H1 (cell line): ENCODE results near the gene AIFM3. TPM values are rescaled to one million over a fixed set of nuclear protein-coding genes. Genes with fewer than 3 reads are reported as not detected.

Source experiments
- CTCF ChIA-PET: fragments of 300-600 bp; sonication (Branson Sonifier 250); formaldehyde crosslinking; loops from one replicate; lab custom pipeline; 2021; ENCODE audit not compliant: partially characterized antibody; lab: Charles Lee
- POLR2A ChIA-PET: fragments of 300-600 bp; sonication (Branson Sonifier 250); formaldehyde crosslinking; loops from one replicate; lab custom pipeline; 2021; ENCODE audit warnings: inconsistent platforms; ENCODE audit not compliant: partially characterized antibody; lab: Charles Lee
- DNase-seq, 2 experiments: peaks; one replicate each; pipeline versions ENCODE4 v3.0.0 to v3.0.0-alpha.2; 2010 to 2022; ENCODE audit warnings: low spot score in 2 of 2, low read depth in 1 of 2, mixed read lengths in 1 of 2
- FAIRE-seq: peaks from 2 replicates; lab custom pipeline; 2011; peaks lifted over from hg19 to GRCh38; lab: Jason Lieb, UNC
- H2AFZ ChIP-seq: 2 replicates; pipeline ENCODE4 v1.8.1; 2012; ENCODE audit warnings: low read length, inconsistent platforms
- H2AK5ac ChIP-seq: 2 replicates; pipeline ENCODE4 v1.6.1; 2013; ENCODE audit warnings: low read depth, low read length
- H2BK120ac ChIP-seq: replicated peaks from 2 replicates; pipeline ENCODE3; 2013; ENCODE audit warnings: low read depth, low read length, inconsistent platforms
- H2BK12ac ChIP-seq: 2 replicates; pipeline ENCODE4 v1.6.1; 2013; ENCODE audit warnings: low read depth, low read length
- H2BK15ac ChIP-seq: 2 replicates; pipeline ENCODE4 v1.6.1; 2013; ENCODE audit warnings: low read length
- H2BK20ac ChIP-seq: 2 replicates; pipeline ENCODE4 v1.6.1; 2013; ENCODE audit warnings: low read length
- H2BK5ac ChIP-seq: 2 replicates; pipeline ENCODE4 v1.6.1; 2013; ENCODE audit warnings: low read depth, low read length
- H3K14ac ChIP-seq: 2 replicates; pipeline ENCODE4 v1.6.1; 2013; ENCODE audit warnings: inconsistent platforms; ENCODE audit not compliant: insufficient read length
- H3K18ac ChIP-seq: 2 replicates; pipeline ENCODE4 v1.6.1; 2013; ENCODE audit warnings: low read length; ENCODE audit errors: extremely low read depth
- H3K23ac ChIP-seq: 2 replicates; pipeline ENCODE4 v1.6.1; 2013; ENCODE audit warnings: inconsistent platforms; ENCODE audit not compliant: insufficient read length
- H3K23me2 ChIP-seq: 2 replicates; pipeline ENCODE4 v1.6.1; 2013; ENCODE audit warnings: low read depth, low read length
- H3K27ac ChIP-seq: 2 replicates; pipeline ENCODE4 v1.6.1; 2011; ENCODE audit warnings: low read depth, low read length, inconsistent platforms
- H3K27me3 ChIP-seq, 4 experiments: replicated peaks in 1 of 4; 1 replicate in 1 of 4; 2 replicates in 3 of 4; pipeline versions ENCODE4 v1.6.1 to v1.8.1; 2011 to 2013; ENCODE audit warnings: low read length in 3 of 4, mild to moderate bottlenecking in 3 of 4, inconsistent platforms in 2 of 4, mixed read lengths in 2 of 4, moderate library complexity in 1 of 4; ENCODE audit not compliant: control insufficient read depth in 3 of 4, insufficient read depth in 3 of 4; ENCODE audit errors: extremely low read depth in 1 of 4
- H3K36me3 ChIP-seq, 4 experiments: 2 replicates each; pipeline versions ENCODE4 v1.6.1 to v1.8.1; 2011 to 2013; ENCODE audit warnings: mild to moderate bottlenecking in 4 of 4, low read length in 3 of 4, moderate library complexity in 2 of 4, control low read depth in 1 of 4, inconsistent platforms in 1 of 4; ENCODE audit not compliant: insufficient read depth in 4 of 4, control insufficient read depth in 2 of 4
- H3K4ac ChIP-seq: replicated peaks from 2 replicates; pipeline ENCODE3; 2013; ENCODE audit warnings: low read length, low read depth, mixed read lengths, inconsistent platforms; ENCODE audit not compliant: insufficient read length
- H3K4me1 ChIP-seq, 4 experiments: replicated peaks in 1 of 4; 1 replicate in 1 of 4; 2 replicates in 3 of 4; pipeline versions ENCODE4 v1.6.1 to v1.8.1; 2011 to 2013; ENCODE audit warnings: low read length in 3 of 4, inconsistent platforms in 2 of 4, mixed read lengths in 1 of 4; ENCODE audit not compliant: insufficient read depth in 4 of 4, control insufficient read depth in 3 of 4
- H3K4me2 ChIP-seq, 2 experiments: 2 replicates each; pipeline versions ENCODE4 v1.6.1 to v1.8.1; 2011 to 2013; ENCODE audit warnings: low read depth in 2 of 2, low read length in 2 of 2, control low read depth in 1 of 2, inconsistent platforms in 1 of 2, mild to moderate bottlenecking in 1 of 2; ENCODE audit not compliant: insufficient read depth in 1 of 2
- H3K4me3 ChIP-seq, 4 experiments: fragments of 200-600, 300-600 bp in 1 of 4; sonication (generic), shearing (Covaris generic), sonication (Bioruptor Twin) in 1 of 4; 2 replicates each; pipeline versions ENCODE4 v1.5.1 to v1.8.1; 2011 to 2016; ENCODE audit warnings: low read length in 4 of 4, low read depth in 3 of 4, control low read depth in 2 of 4, inconsistent platforms in 2 of 4, mild to moderate bottlenecking in 2 of 4, mixed read lengths in 1 of 4, moderate library complexity in 1 of 4; ENCODE audit not compliant: insufficient read depth in 2 of 4; ENCODE audit errors: extremely low read depth in 1 of 4
- H3K56ac ChIP-seq: replicated peaks from 2 replicates; pipeline ENCODE3; 2013; ENCODE audit warnings: low read depth, mild to moderate bottlenecking, mixed read lengths, low read length, inconsistent platforms; ENCODE audit not compliant: insufficient read length
- H3K79me1 ChIP-seq: 2 replicates; pipeline ENCODE4 v1.6.1; 2013; ENCODE audit warnings: low read depth, low read length, control low read depth
- H3K79me2 ChIP-seq, 2 experiments: 2 replicates each; pipeline versions ENCODE4 v1.6.1 to v1.8.1; 2012 to 2013; ENCODE audit warnings: low read length in 2 of 2, mild to moderate bottlenecking in 2 of 2, inconsistent platforms in 1 of 2; ENCODE audit not compliant: insufficient read depth in 2 of 2, control insufficient read depth in 1 of 2
- H3K9ac ChIP-seq, 4 experiments: replicated peaks in 1 of 4; 1 replicate in 1 of 4; 2 replicates in 3 of 4; pipeline versions ENCODE4 v1.6.1 to v1.8.1; 2011 to 2013; ENCODE audit warnings: low read depth in 3 of 4, low read length in 3 of 4, control low read depth in 2 of 4, mild to moderate bottlenecking in 2 of 4, moderate library complexity in 2 of 4, inconsistent platforms in 1 of 4; ENCODE audit errors: extremely low read depth in 1 of 4
- H3K9me3 ChIP-seq, 2 experiments: 2 replicates each; pipeline versions ENCODE4 v1.6.1 to v1.8.1; 2012 to 2013; ENCODE audit warnings: mild to moderate bottlenecking in 2 of 2, moderate library complexity in 2 of 2, control low read depth in 1 of 2, inconsistent platforms in 1 of 2, low read depth in 1 of 2, low read length in 1 of 2, mixed read lengths in 1 of 2; ENCODE audit not compliant: insufficient read depth in 2 of 2
- H4K20me1 ChIP-seq, 2 experiments: replicated peaks in 1 of 2; 2 replicates each; pipeline versions ENCODE3 to v1.8.1; 2011 to 2013; ENCODE audit warnings: inconsistent platforms in 2 of 2, low read length in 2 of 2, mild to moderate bottlenecking in 1 of 2; ENCODE audit not compliant: insufficient read depth in 2 of 2, control insufficient read depth in 1 of 2
- H4K5ac ChIP-seq: 2 replicates; pipeline ENCODE4 v1.6.1; 2013; ENCODE audit warnings: low read length, low read depth, mixed read lengths, inconsistent platforms; ENCODE audit not compliant: insufficient read length
- H4K8ac ChIP-seq: 2 replicates; pipeline ENCODE4 v1.8.0; 2013; ENCODE audit warnings: mild to moderate bottlenecking, moderate library complexity, low read length, inconsistent platforms; ENCODE audit not compliant: insufficient read depth; ENCODE audit errors: extremely low read depth
- H4K91ac ChIP-seq: replicated peaks from 2 replicates; pipeline ENCODE3; 2013; ENCODE audit warnings: low read length, mixed read lengths, inconsistent platforms; ENCODE audit not compliant: insufficient read length
- CBX5 ChIP-seq: fragments of 300-800, 300-1000 bp; sonication (generic); IDR thresholded peaks from 2 replicates; pipeline ENCODE4 v1.7.1; 2016; ENCODE audit warnings: antibody characterized with exemption, low read length, low read depth
- CEBPB ChIP-seq: IDR thresholded peaks from 2 replicates; pipeline ENCODE4 v1.6.1; 2012; ENCODE audit warnings: low read depth, low read length
- EGR1 ChIP-seq: IDR thresholded peaks from 2 replicates; pipeline ENCODE4 v1.6.1; 2011; ENCODE audit warnings: low read depth, low read length, borderline replicate concordance
- POLR2AphosphoS5 ChIP-seq: IDR thresholded peaks from 2 replicates; pipeline ENCODE4 v1.6.1; 2011; ENCODE audit warnings: low read depth, low read length
- SAP30 ChIP-seq: fragments of 300-600 bp; sonication (generic); IDR thresholded peaks from 2 replicates; pipeline ENCODE4 v1.7.1; 2012; ENCODE audit warnings: low read length, moderate library complexity, mild to moderate bottlenecking, inconsistent platforms; ENCODE audit not compliant: insufficient read depth, insufficient replicate concordance
- SIRT6 ChIP-seq: IDR thresholded peaks from one replicate; pipeline ENCODE4 v1.7.1; 2012; ENCODE audit warnings: low read length, inconsistent platforms
- TBP ChIP-seq: IDR thresholded peaks from 2 replicates; pipeline ENCODE4 v1.6.1; 2011; ENCODE audit warnings: low read depth, low read length, improper control_type of control experiment
- TCF12 ChIP-seq: IDR thresholded peaks from 2 replicates; pipeline ENCODE4 v1.6.1; 2011; ENCODE audit warnings: low read depth, mild to moderate bottlenecking, low read length
- YY1 ChIP-seq: IDR thresholded peaks from 2 replicates; pipeline ENCODE4 v1.6.1; 2011; ENCODE audit warnings: low read depth, mild to moderate bottlenecking, low read length
- WGBS, 2 experiments: shearing (Covaris generic) in 1 of 2; methylation state at CpG; one replicate each; pipeline versions ENCODE4 v1.1.6 to v1.1.7; 2013 to 2015; ENCODE audit warnings: low lambda C conversion rate in 2 of 2, mixed read lengths in 2 of 2, inconsistent platforms in 1 of 2, low coverage in 1 of 2, missing lambda C conversion rate in 1 of 2; ENCODE audit not compliant: insufficient replicate concordance in 2 of 2, insufficient coverage in 1 of 2, insufficient read length in 1 of 2; ENCODE audit errors: extremely low coverage in 1 of 2, missing lambda C conversion rate in 1 of 2; 5-methylcytosine and 5-hydroxymethylcytosine counted together
- polyA plus RNA-seq, 7 experiments: library from polyadenylated mRNA; depleted of rRNA in 3 of 7; stranded (reverse) in 5 of 7; unstranded in 2 of 7; fragments of >200 nt in 5 of 7; fragments of 200-250 nt in 2 of 7; gene quantifications; 1 replicate in 5 of 7; 2 replicates in 1 of 7; 4 replicates in 1 of 7; pipeline versions ENCODE4 v1.2.1 to v1.2.3, GENCODE V29; 2011 to 2013; ENCODE audit warnings: missing spikeins in 2 of 7, mixed read lengths in 2 of 7
- total RNA-seq: library from RNA; stranded (reverse); fragmentation: NEBNext Ultra II Directional; extraction: Animal tissue kit (Norgen Biotek cat#: 25700); gene quantifications from 2 replicates; pipeline ENCODE4 v1.2.1, GENCODE V29; 2021
- TF ChIP-seq, protein P1 (sequence below): IDR thresholded peaks from 2 replicates; pipeline ENCODE4 v1.6.1; 2012; ENCODE audit warnings: low read length, inconsistent platforms
- TF ChIP-seq, protein P2 (sequence below): IDR thresholded peaks from 2 replicates; pipeline ENCODE4 v1.6.1; 2012; ENCODE audit warnings: inconsistent platforms

Gene AIFM3
- total and polyA plus RNA-seq, 2 of the 8 experiments (the other 6 are each of a cell fraction or from before 2014, with no cell fraction given), result 0.86 to 1.4 TPM

DNA sequence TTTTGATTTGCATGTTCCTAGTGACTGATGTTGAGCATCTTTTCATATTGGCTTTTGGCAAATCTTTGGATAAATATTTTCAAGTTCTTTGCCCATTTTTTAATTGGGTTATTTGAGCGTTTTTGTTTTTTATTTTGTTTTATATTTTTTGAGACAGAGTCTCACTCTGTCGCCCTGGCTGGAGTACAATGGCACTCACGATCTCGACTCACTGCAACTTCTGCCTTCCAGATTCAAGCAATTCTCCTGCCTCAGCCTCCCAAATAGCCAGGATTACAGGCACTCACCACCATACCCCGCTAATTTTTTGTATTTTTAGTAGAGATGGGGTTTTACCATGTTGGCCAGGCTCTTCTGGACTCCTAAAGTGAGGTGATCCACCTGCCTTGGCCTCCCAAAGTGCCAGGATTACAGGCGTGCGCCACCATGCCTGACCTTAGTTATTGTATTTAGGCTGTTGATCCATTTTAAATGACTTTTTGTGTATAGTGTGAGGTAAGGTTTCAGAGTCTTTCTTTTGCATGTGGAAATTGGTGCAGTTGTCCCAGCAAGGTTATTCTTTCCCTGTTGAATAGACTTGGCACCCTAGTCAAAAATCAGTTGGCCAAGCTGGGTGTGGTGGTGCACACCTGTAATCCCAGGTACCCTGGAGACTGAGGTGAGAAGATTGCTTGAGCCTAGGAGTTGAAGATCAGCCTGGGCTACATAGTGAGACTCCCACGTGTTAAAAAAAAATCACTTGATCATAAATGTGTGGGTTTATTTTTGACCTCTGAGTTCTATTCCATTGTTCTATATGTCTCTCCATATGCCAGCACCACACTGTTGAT is 23.7 kb upstream of the AIFM3 start:
- H3K14ac ChIP-seq, result no peak overlapping the region
- no peak overlapping the region for H2AK5ac ChIP-seq
- no peak overlapping the region for H3K27ac ChIP-seq
- H2BK120ac ChIP-seq, result no peak overlapping the region
- POLR2A ChIA-PET, result no interaction called here
- H3K9me3 ChIP-seq, result no peaks in the 10 kb centered on the region
- no peaks in the 10 kb centered on the region for H3K27me3 ChIP-seq
- H2BK12ac ChIP-seq, result no peak overlapping the region
- no peak overlapping the region for H3K56ac ChIP-seq
- no peak for FAIRE-seq
- H3K23ac ChIP-seq, result no peak overlapping the region
- no peak overlapping the region for H4K8ac ChIP-seq
- no peaks in the 10 kb centered on the region for H3K23me2 ChIP-seq
- H3K9ac ChIP-seq, result no peak overlapping the region
- peaks cover 43 to 97% of the 10 kb centered on the region in 2 experiments for H3K79me2 ChIP-seq
- H3K4me1 ChIP-seq, result no peaks in the 10 kb centered on the region; a peak in 1 of 7 replicates
- 88% methylated on average over 8 of the region's 8 CpGs; no CpG with 5 or more reads in 1 of the 2 experiments for WGBS, 2 experiments
- no peak overlapping the region for H2BK15ac ChIP-seq
- no peak overlapping the region for H3K18ac ChIP-seq
- DNase-seq, result no peak
- H4K91ac ChIP-seq, result no peak overlapping the region
- no peak overlapping the region for H2BK5ac ChIP-seq
- H2AFZ ChIP-seq, result no peak overlapping the region
- H3K4me2 ChIP-seq, result no peak overlapping the region
- peaks cover 33 to 44% of the 10 kb centered on the region in 2 experiments for H4K20me1 ChIP-seq
- H3K36me3 ChIP-seq, result peaks cover 0 to 7% (median under 1%) of the 10 kb centered on the region in 4 experiments; a peak in 2 of 8 replicates
- no peak overlapping the region for H2BK20ac ChIP-seq
- no peak overlapping the region for H3K4ac ChIP-seq
- H3K4me3 ChIP-seq, result no peak overlapping the region
- no peak overlapping the region for H4K5ac ChIP-seq
- CTCF ChIA-PET, result interaction anchor here (0.7 to 1.7 kb wide), 3 partner anchors 12 to 139 kb away, joined by 3 to 6 read pairs (median 4); no protein-coding TSS in a partner anchor
- H3K79me1 ChIP-seq, result peaks cover 9% of the 10 kb centered on the region
- TF ChIP-seq EGR1 (no peak), SIRT6 (no peak), TBP (no peak), POLR2AphosphoS5 (no peak), CEBPB (no peak), SAP30 (no peak), CBX5 (no peak), YY1 (no peak), TCF12 (no peak)
- TF ChIP-seq, protein P1, sequence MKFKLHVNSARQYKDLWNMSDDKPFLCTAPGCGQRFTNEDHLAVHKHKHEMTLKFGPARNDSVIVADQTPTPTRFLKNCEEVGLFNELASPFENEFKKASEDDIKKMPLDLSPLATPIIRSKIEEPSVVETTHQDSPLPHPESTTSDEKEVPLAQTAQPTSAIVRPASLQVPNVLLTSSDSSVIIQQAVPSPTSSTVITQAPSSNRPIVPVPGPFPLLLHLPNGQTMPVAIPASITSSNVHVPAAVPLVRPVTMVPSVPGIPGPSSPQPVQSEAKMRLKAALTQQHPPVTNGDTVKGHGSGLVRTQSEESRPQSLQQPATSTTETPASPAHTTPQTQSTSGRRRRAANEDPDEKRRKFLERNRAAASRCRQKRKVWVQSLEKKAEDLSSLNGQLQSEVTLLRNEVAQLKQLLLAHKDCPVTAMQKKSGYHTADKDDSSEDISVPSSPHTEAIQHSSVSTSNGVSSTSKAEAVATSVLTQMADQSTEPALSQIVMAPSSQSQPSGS, result no peak
- TF ChIP-seq, protein P2, sequence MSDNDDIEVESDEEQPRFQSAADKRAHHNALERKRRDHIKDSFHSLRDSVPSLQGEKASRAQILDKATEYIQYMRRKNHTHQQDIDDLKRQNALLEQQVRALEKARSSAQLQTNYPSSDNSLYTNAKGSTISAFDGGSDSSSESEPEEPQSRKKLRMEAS, result no peak
